OCI-LY3 (cell line): ENCODE data around the gene NPHP3.

ENCODE experiments used
- H2AFZ ChIP-seq: fragments of 200-600, 300-600 bp; shearing (Covaris generic); 2 replicates; pipeline ENCODE4 v1.6.0; 2014; ENCODE audit warnings: antibody characterized with exemption, low read depth, low read length
- H3K27ac ChIP-seq: fragments of 200-600, 300-600 bp; sonication (generic); 2 replicates; pipeline ENCODE4 v1.5.1; 2014; ENCODE audit warnings: mild to moderate bottlenecking, low read length, moderate library complexity, mixed read lengths
- H3K27me3 ChIP-seq: fragments of 200-600, 300-600 bp; sonication (generic); 2 replicates; pipeline ENCODE4 v1.6.1; 2014; ENCODE audit warnings: low read depth, low read length, mixed read lengths
- H3K36me3 ChIP-seq: fragments of 200-600, 300-600 bp; sonication (generic); replicated peaks from 2 replicates; pipeline ENCODE3; 2014; ENCODE audit warnings: low read depth, low read length, mixed read lengths
- H3K4me1 ChIP-seq: fragments of 300-600, 200-600 bp; sonication (generic); 2 replicates; pipeline ENCODE4 v1.6.1; 2014; ENCODE audit warnings: low read length, mixed read lengths
- H3K4me2 ChIP-seq: fragments of 200-600, 300-600 bp; sonication (generic); 2 replicates; pipeline ENCODE4 v1.6.1; 2014; ENCODE audit warnings: low read length, mixed read lengths
- H3K4me3 ChIP-seq: fragments of 300-600, 200-600 bp; sonication (generic); 2 replicates; pipeline ENCODE4 v1.5.1; 2014; ENCODE audit warnings: antibody characterized with exemption, mild to moderate bottlenecking, low read length, moderate library complexity
- H3K79me2 ChIP-seq: fragments of 300-600, 200-600 bp; shearing (Covaris generic); 2 replicates; pipeline ENCODE4 v1.6.1; 2014; ENCODE audit warnings: mild to moderate bottlenecking, low read length, mixed read lengths
- H3K9ac ChIP-seq: fragments of 300-600, 200-600 bp; shearing (Covaris generic); 2 replicates; pipeline ENCODE4 v1.6.0; 2014; ENCODE audit warnings: mild to moderate bottlenecking, low read length, moderate library complexity
- H3K9me3 ChIP-seq: fragments of 200-600, 300-600 bp; shearing (Covaris generic); 2 replicates; pipeline ENCODE4 v1.6.1; 2014; ENCODE audit warnings: low read length, mixed read lengths; ENCODE audit not compliant: insufficient read depth
- H4K20me1 ChIP-seq: fragments of 200-600, 300-600 bp; sonication (generic); 2 replicates; pipeline ENCODE4 v1.6.1; 2016; ENCODE audit warnings: low read length, mixed read lengths; ENCODE audit not compliant: insufficient read depth
- CTCF ChIP-seq: fragments of 200-600, 300-600 bp; sonication (generic); IDR thresholded peaks from 2 replicates; pipeline ENCODE4 v1.5.1; 2014; ENCODE audit warnings: antibody characterized with exemption, low read length, low read depth
- EZH2phosphoT487 ChIP-seq: fragments of 200-600 bp; shearing (Covaris generic); IDR thresholded peaks from 2 replicates; pipeline ENCODE4 v1.6.1; 2018; ENCODE audit warnings: antibody characterized with exemption, mixed run types, low read depth

NPHP3 gene

GRCh38 chr3:132661101-132661500 lies 61.1 kb downstream of the NPHP3 start:
- peak overlapping the region; percentile 87 for H3K9ac ChIP-seq
- H3K27ac ChIP-seq = no peak overlapping the region
- H4K20me1 ChIP-seq = peaks cover 26% of the 10 kb centered on the region; the same call in 1 of the 2 replicates

GRCh38 chr3:132660811-132661070 lies 61.5 kb downstream of the NPHP3 start:
- Histone ChIP-seq H2AFZ (peak overlapping the region; percentile 89), H3K27me3 (no peaks in the 10 kb centered on the region), H3K9ac (peak overlapping the region; percentile 87), H3K79me2 (peaks cover 70% of the 10 kb centered on the region), H3K9me3 (no peaks in the 10 kb centered on the region), H3K4me2 (peak overlapping the region; percentile 78), H3K4me1 (peaks cover 19% of the 10 kb centered on the region), H4K20me1 (peaks cover 23% of the 10 kb centered on the region; the same call in 1 of the 2 replicates), H3K4me3 (peak overlapping the region; percentile 92), H3K27ac (no peak overlapping the region), H3K36me3 (no peaks in the 10 kb centered on the region)
- TF ChIP-seq EZH2phosphoT487 (no peak), CTCF (no peak)

More at GRCh38 chr3:132661101-132661500, 61.1 kb downstream of the NPHP3 start:
- H3K4me2 ChIP-seq = peak overlapping the region; percentile 78
- no peak overlapping the region for H2AFZ ChIP-seq
- peak overlapping the region; percentile 92 for H3K4me3 ChIP-seq
- H3K9me3 ChIP-seq = no peaks in the 10 kb centered on the region
- H3K27me3 ChIP-seq = no peaks in the 10 kb centered on the region
- TF ChIP-seq EZH2phosphoT487 (no peak), CTCF (no peak)
- peaks cover 19% of the 10 kb centered on the region for H3K4me1 ChIP-seq
- H3K36me3 ChIP-seq = no peaks in the 10 kb centered on the region
- H3K79me2 ChIP-seq = peaks cover 73% of the 10 kb centered on the region

DNA sequence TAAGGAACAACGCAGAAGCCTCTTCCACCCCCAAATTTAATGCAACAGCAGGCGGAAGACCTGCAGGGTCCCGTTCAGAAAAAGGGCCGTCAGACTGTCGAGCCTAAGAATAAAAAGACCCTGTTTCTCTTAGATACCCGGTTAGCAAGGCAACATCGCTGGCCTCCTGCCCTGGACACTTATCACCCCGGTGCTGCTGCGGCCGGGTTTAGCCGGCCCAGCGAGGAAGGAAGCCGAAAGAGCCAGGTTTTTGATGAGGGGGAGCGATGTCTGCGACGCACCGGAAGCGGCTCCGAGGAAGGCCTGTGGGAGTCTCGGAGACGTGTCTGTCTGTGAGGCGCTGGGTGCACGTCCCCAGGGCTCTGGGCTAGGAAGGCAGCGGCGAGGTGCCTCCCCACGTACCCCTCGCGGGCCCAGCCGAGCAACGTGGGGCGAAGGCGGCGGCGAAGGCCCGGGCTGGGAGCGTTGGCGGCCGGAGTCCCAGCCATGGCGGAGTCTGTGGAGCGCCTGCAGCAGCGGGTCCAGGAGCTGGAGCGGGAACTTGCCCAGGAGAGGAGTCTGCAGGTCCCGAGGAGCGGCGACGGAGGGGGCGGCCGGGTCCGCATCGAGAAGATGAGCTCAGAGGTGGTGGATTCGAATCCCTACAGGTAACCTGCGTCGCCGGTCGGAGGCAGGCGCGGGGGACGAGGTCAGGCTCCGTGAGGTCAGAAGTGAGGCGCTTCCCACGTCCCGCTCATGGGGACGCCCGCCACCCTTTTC lies 62.0 kb downstream of the NPHP3 start, which contains the start of gene UBA5:
Gene UBA5, plus strand, starts transcription at position 278 of the 759 bp plus-strand sequence. Its CDS starts 209 bp downstream, at position 487.
- H3K4me2 ChIP-seq = peak within 1 kb of the TSS; percentile 78
- H4K20me1 ChIP-seq = peaks cover 23% of the 10 kb centered on the region; the same call in 1 of the 2 replicates
- no peak for TF ChIP-seq EZH2phosphoT487
- TF ChIP-seq CTCF = no peak
- H3K79me2 ChIP-seq = peaks cover 66% of the 10 kb centered on the region
- H3K9me3 ChIP-seq = no peaks in the 10 kb centered on the region
- peak within 1 kb of the TSS; percentile 92 for H3K4me3 ChIP-seq
- no peaks in the 10 kb centered on the region for H3K36me3 ChIP-seq
- peak within 1 kb of the TSS; percentile 89 for H2AFZ ChIP-seq
- peak within 1 kb of the TSS; percentile 87 for H3K9ac ChIP-seq
- peak within 1 kb of the TSS; percentile 54 for H3K27ac ChIP-seq
- no peaks in the 10 kb centered on the region for H3K27me3 ChIP-seq
- peaks cover 19% of the 10 kb centered on the region for H3K4me1 ChIP-seq

- Histone ChIP-seq H3K4me1 (peaks cover 19% of the 10 kb centered on the region), H3K79me2 (peaks cover 59% of the 10 kb centered on the region), H3K4me3 (peak within 1 kb of the TSS; percentile 92), H3K27me3 (no peaks in the 10 kb centered on the region), H4K20me1 (peaks cover 21% of the 10 kb centered on the region; the same call in 1 of the 2 replicates), H2AFZ (peak within 1 kb of the TSS; percentile 89), H3K36me3 (no peaks in the 10 kb centered on the region), H3K4me2 (peak within 1 kb of the TSS; percentile 78), H3K9me3 (no peaks in the 10 kb centered on the region), H3K9ac (peak within 1 kb of the TSS; percentile 87), H3K27ac (peak within 1 kb of the TSS; percentile 54)
- peak; percentile 64 for TF ChIP-seq CTCF
- TF ChIP-seq EZH2phosphoT487 = no peak
These were observed 62.7 kb downstream of the NPHP3 start, which contains the start of gene ACAD11 for GRCh38 chr3:132659365-132660051. Gene ACAD11, minus strand, starts transcription at chr3:132659809. Its CDS starts 58 bp downstream, at chr3:132659751.
